Neural cell (in vitro differentiated cells): Measurements from ENCODE around the gene COL13A1. TPM values are rescaled to one million over a fixed set of nuclear protein-coding genes. Genes with fewer than 3 reads are reported as not detected.

Source experiments
- H2AFZ ChIP-seq: fragments of 200-600, 300-800 bp; sonication (generic), shearing (Covaris generic); 2 replicates; pipeline ENCODE4 v1.6.0; 2014; ENCODE audit warnings: low read depth, mild to moderate bottlenecking, antibody characterized with exemption, low read length, moderate library complexity
- H3F3A ChIP-seq: fragments of 200-600 bp; shearing (Covaris generic); 2 replicates; pipeline ENCODE4 v1.6.1; 2016; ENCODE audit warnings: mild to moderate bottlenecking, moderate library complexity, mixed read lengths, antibody characterized with exemption, low read length; ENCODE audit not compliant: insufficient read depth, poor library complexity, severe bottlenecking
- H3K27ac ChIP-seq: fragments of 200-600, 300-800 bp; sonication (generic), shearing (Covaris generic); 2 replicates; pipeline ENCODE4 v1.5.1; 2014; ENCODE audit warnings: mild to moderate bottlenecking, low read length, moderate library complexity
- H3K27me3 ChIP-seq: fragments of 300-800, 200-600 bp; sonication (generic), shearing (Covaris generic); 2 replicates; pipeline ENCODE4 v1.6.0; 2014; ENCODE audit warnings: mild to moderate bottlenecking, low read depth, low read length, moderate library complexity; ENCODE audit not compliant: insufficient read depth
- H3K36me3 ChIP-seq: fragments of 300-800, 200-600 bp; sonication (generic), shearing (Covaris generic); 2 replicates; pipeline ENCODE4 v1.5.1; 2014; ENCODE audit warnings: mild to moderate bottlenecking, antibody characterized with exemption, low read length, moderate library complexity; ENCODE audit not compliant: insufficient read depth
- H3K4me2 ChIP-seq: fragments of 300-800, 200-600 bp; sonication (generic), shearing (Covaris generic); 2 replicates; pipeline ENCODE4 v1.6.0; 2014; ENCODE audit warnings: mild to moderate bottlenecking, low read length
- H3K4me3 ChIP-seq: fragments of 300-800, 200-600 bp; sonication (generic), shearing (Covaris generic); 2 replicates; pipeline ENCODE4 v1.5.1; 2014; ENCODE audit warnings: mild to moderate bottlenecking, low read length, moderate library complexity
- H3K79me2 ChIP-seq: fragments of 200-600 bp; shearing (Covaris generic); replicated peaks from 2 replicates; pipeline ENCODE4 v1.6.0; 2014; ENCODE audit warnings: mild to moderate bottlenecking, low read length, moderate library complexity; ENCODE audit not compliant: insufficient read depth
- H3K9ac ChIP-seq: fragments of 300-800, 200-600 bp; sonication (generic), shearing (Covaris generic); 2 replicates; pipeline ENCODE4 v1.6.1; 2016; ENCODE audit warnings: mild to moderate bottlenecking, low read length, mixed read lengths
- H3K9me2 ChIP-seq: fragments of 200-600 bp; shearing (Covaris generic); 2 replicates; pipeline ENCODE4 v1.6.1; 2016; ENCODE audit warnings: mild to moderate bottlenecking, low read length, mixed read lengths; ENCODE audit not compliant: insufficient read depth
- H3K9me3 ChIP-seq: fragments of 200-600, 300-800 bp; sonication (generic), shearing (Covaris generic); 2 replicates; pipeline ENCODE4 v1.6.1; 2016; ENCODE audit warnings: mild to moderate bottlenecking, mixed run types, low read length, moderate library complexity, mixed read lengths
- H4K20me1 ChIP-seq: fragments of 200-600 bp; shearing (Covaris generic); 2 replicates; pipeline ENCODE4 v1.6.1; 2016; ENCODE audit warnings: mild to moderate bottlenecking, mixed run types; ENCODE audit not compliant: insufficient read depth
- EP300 ChIP-seq: fragments of 450-650 bp; conservative IDR thresholded peaks from 2 replicates; pipeline ENCODE4 v1.6.1; 2014; ENCODE audit warnings: antibody characterized with exemption, mild to moderate bottlenecking, moderate library complexity; ENCODE audit not compliant: poor library complexity, severe bottlenecking
- EZH2 ChIP-seq: fragments of 200-600, 300-800 bp; shearing (Covaris generic), sonication (generic); IDR thresholded peaks from 2 replicates; pipeline ENCODE4 v1.6.1; 2014; ENCODE audit warnings: antibody characterized with exemption, low read length, borderline replicate concordance, mild to moderate bottlenecking; ENCODE audit not compliant: insufficient read depth, poor library complexity, severe bottlenecking
- MXI1 ChIP-seq: fragments of 450-650 bp; conservative IDR thresholded peaks from 2 replicates; pipeline ENCODE4 v1.6.1; 2014; ENCODE audit warnings: antibody characterized with exemption, mild to moderate bottlenecking; ENCODE audit not compliant: poor library complexity, severe bottlenecking
- POLR2AphosphoS5 ChIP-seq: IDR thresholded peaks from 2 replicates; pipeline ENCODE4 v1.6.1; 2012
- RAD21 ChIP-seq: fragments of 450-650 bp; conservative IDR thresholded peaks from 2 replicates; pipeline ENCODE4 v1.6.1; 2014; ENCODE audit warnings: antibody characterized with exemption, mild to moderate bottlenecking, moderate library complexity
- SMC3 ChIP-seq: fragments of 450-650 bp; conservative IDR thresholded peaks from 2 replicates; pipeline ENCODE4 v1.6.1; 2014; ENCODE audit warnings: antibody characterized with exemption, mild to moderate bottlenecking, moderate library complexity; ENCODE audit not compliant: poor library complexity
- TAF1 ChIP-seq: IDR thresholded peaks from 2 replicates; pipeline ENCODE4 v1.6.1; 2012; ENCODE audit warnings: low read depth
- polyA plus RNA-seq: library from polyadenylated mRNA; depleted of rRNA; stranded (reverse); fragments of >200 nt; gene quantifications from 2 replicates; pipeline ENCODE4 v1.2.3, GENCODE V29; 2014
- TF ChIP-seq, protein P1 (sequence below): fragments of 450-650 bp; IDR thresholded peaks from 2 replicates; pipeline ENCODE4 v1.5.1; 2014; ENCODE audit warnings: antibody characterized with exemption, mild to moderate bottlenecking, moderate library complexity; ENCODE audit not compliant: poor library complexity, severe bottlenecking
- TF ChIP-seq, protein P2 (sequence below): IDR thresholded peaks from 2 replicates; pipeline ENCODE4 v1.6.1; 2012; ENCODE audit warnings: borderline replicate concordance

COL13A1 gene
- polyA plus RNA-seq, 1 donor from 2014 or later = 4.7 TPM

DNA sequence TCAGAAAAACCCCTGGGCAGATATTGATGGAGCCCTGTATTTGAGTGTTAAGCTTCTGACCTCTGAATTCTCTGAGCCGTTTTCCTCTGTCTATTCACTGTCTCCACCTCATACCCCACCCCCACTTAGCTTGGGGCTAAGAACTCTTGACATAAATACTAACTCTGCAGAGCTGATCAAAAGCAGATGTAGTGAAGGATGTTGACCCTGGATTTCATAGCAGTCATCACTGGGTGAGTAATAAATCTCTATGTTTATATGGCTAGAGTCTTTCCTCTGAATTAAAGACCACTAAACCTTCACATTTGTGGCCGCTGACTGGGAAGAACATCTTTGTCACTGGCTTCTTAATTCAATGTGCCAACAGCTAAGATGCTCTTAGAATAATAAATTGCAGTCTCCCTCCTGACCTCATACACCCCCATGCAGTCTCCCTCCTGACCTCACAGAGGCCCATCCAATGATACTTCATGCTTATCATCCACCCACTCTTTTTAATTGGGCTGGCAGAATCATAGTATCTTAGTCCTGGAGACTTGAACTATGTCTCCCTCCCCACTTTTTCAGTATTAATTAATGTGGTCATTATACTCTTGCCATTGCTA, 172.9 kb downstream of the COL13A1 start:
- H3K79me2 ChIP-seq = no peaks in the 10 kb centered on the region

DNA sequence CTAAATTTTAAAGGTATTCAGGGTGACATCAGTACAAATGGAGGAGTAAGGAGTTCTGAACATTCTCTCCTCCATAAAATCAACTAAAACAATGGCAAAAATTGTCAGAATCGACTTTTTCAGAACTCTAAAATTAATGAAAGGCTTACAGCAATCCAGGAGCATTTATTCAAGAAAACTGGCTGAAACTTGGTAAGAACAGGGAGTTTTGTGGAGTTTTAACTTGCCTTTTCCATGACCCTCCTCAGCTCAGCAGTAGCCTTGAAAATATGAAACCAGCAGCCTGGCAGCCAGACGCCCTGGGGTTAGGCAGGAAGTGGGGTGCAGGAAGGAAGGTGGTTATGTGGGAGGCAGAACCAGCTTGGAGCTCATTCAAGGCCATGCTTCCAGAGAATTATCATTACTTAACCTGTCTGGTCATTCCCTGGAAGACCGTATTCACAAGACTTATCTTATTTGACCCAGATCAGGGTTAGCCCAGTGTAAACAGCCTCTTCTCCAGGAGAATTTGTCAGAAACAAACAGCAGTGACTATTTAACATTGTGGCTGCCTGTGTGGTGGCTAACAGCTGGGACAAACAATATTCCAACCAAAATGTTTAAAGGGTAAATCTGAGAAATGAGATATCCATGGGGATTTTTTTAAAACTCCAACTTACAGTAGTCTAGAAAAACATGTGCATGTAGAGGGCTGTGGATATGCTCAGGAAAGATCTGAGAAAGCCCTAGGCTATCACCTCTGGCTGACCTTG, 175.3 kb downstream of the COL13A1 start:
- no peak overlapping the region for H3K27ac ChIP-seq
- no peaks in the 10 kb centered on the region for H3K9me2 ChIP-seq
- H2AFZ ChIP-seq = no peak overlapping the region
- H3K9ac ChIP-seq = no peak overlapping the region
- no peaks in the 10 kb centered on the region for H3K79me2 ChIP-seq
- no peaks in the 10 kb centered on the region for H3F3A ChIP-seq
- no peak overlapping the region for H3K4me3 ChIP-seq
- no peak overlapping the region for H3K4me2 ChIP-seq
- peaks cover 19% of the 10 kb centered on the region for H3K9me3 ChIP-seq
- TF ChIP-seq EP300 (no peak), RAD21 (no peak), SMC3 (no peak), MXI1 (no peak), EZH2 (no peak), TAF1 (no peak)
- TF ChIP-seq, protein P1, sequence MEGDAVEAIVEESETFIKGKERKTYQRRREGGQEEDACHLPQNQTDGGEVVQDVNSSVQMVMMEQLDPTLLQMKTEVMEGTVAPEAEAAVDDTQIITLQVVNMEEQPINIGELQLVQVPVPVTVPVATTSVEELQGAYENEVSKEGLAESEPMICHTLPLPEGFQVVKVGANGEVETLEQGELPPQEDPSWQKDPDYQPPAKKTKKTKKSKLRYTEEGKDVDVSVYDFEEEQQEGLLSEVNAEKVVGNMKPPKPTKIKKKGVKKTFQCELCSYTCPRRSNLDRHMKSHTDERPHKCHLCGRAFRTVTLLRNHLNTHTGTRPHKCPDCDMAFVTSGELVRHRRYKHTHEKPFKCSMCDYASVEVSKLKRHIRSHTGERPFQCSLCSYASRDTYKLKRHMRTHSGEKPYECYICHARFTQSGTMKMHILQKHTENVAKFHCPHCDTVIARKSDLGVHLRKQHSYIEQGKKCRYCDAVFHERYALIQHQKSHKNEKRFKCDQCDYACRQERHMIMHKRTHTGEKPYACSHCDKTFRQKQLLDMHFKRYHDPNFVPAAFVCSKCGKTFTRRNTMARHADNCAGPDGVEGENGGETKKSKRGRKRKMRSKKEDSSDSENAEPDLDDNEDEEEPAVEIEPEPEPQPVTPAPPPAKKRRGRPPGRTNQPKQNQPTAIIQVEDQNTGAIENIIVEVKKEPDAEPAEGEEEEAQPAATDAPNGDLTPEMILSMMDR = no peak
- TF ChIP-seq, protein P2, sequence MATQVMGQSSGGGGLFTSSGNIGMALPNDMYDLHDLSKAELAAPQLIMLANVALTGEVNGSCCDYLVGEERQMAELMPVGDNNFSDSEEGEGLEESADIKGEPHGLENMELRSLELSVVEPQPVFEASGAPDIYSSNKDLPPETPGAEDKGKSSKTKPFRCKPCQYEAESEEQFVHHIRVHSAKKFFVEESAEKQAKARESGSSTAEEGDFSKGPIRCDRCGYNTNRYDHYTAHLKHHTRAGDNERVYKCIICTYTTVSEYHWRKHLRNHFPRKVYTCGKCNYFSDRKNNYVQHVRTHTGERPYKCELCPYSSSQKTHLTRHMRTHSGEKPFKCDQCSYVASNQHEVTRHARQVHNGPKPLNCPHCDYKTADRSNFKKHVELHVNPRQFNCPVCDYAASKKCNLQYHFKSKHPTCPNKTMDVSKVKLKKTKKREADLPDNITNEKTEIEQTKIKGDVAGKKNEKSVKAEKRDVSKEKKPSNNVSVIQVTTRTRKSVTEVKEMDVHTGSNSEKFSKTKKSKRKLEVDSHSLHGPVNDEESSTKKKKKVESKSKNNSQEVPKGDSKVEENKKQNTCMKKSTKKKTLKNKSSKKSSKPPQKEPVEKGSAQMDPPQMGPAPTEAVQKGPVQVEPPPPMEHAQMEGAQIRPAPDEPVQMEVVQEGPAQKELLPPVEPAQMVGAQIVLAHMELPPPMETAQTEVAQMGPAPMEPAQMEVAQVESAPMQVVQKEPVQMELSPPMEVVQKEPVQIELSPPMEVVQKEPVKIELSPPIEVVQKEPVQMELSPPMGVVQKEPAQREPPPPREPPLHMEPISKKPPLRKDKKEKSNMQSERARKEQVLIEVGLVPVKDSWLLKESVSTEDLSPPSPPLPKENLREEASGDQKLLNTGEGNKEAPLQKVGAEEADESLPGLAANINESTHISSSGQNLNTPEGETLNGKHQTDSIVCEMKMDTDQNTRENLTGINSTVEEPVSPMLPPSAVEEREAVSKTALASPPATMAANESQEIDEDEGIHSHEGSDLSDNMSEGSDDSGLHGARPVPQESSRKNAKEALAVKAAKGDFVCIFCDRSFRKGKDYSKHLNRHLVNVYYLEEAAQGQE = no peak
- H3K27me3 ChIP-seq = no peaks in the 10 kb centered on the region
- no peaks in the 10 kb centered on the region for H4K20me1 ChIP-seq
- H3K36me3 ChIP-seq = no peaks in the 10 kb centered on the region

More for the DNA sequence above, 172.9 kb downstream of the COL13A1 start:
- Histone ChIP-seq H3K27me3 (no peaks in the 10 kb centered on the region), H3K9ac (no peak overlapping the region), H3K9me3 (peaks cover 15% of the 10 kb centered on the region), H3F3A (no peaks in the 10 kb centered on the region), H3K4me3 (no peak overlapping the region), H3K4me2 (no peak overlapping the region), H3K27ac (no peak overlapping the region), H3K9me2 (no peaks in the 10 kb centered on the region), H4K20me1 (no peaks in the 10 kb centered on the region), H3K36me3 (no peaks in the 10 kb centered on the region), H2AFZ (no peak overlapping the region)
- TF ChIP-seq EZH2 (no peak), POLR2AphosphoS5 (no peak), SMC3 (no peak), MXI1 (no peak), EP300 (no peak), RAD21 (no peak), TAF1 (no peak)
- TF ChIP-seq, protein P2 = no peak
- TF ChIP-seq, protein P1 = no peak
